Natural killer cell (primary cell): ENCODE data around the gene MN1. TPM values are rescaled to one million over a fixed set of nuclear protein-coding genes. Genes with fewer than 3 reads are reported as not detected.

Experiments used
- ATAC-seq, 3 donors: fragments of 150-1000 bp in 2 of 3; fragments of 200-7000 bp in 1 of 3; cut with Tn5 transposase; 1 replicate in 1 of 3; 2 replicates in 2 of 3; pipeline ENCODE4 v1.10.0; 2021; ENCODE audit warnings: mild to moderate bottlenecking in 2 of 3, moderate library complexity in 2 of 3
- DNase-seq, 2 donors: peaks; one replicate each; pipeline versions ENCODE4 v3.0.0 to v3.0.0-alpha.2; 2013 to 2021; ENCODE audit warnings: mixed read lengths in 1 of 2
- H3K27ac ChIP-seq: one replicate; pipeline ENCODE4 v1.5.1; 2013; ENCODE audit warnings: mild to moderate bottlenecking, low read length
- H3K27me3 ChIP-seq: one replicate; pipeline ENCODE4 v1.6.1; 2013; ENCODE audit warnings: low read length; ENCODE audit not compliant: control insufficient read depth, insufficient read depth
- H3K36me3 ChIP-seq: one replicate; pipeline ENCODE4 v1.6.1; 2013; ENCODE audit warnings: low read length; ENCODE audit not compliant: control insufficient read depth, insufficient read depth
- H3K4me1 ChIP-seq: one replicate; pipeline ENCODE4 v1.6.1; 2013; ENCODE audit warnings: low read length; ENCODE audit not compliant: control insufficient read depth, insufficient read depth
- H3K4me3 ChIP-seq: one replicate; pipeline ENCODE4 v1.5.1; 2013; ENCODE audit warnings: low read length
- H3K9me3 ChIP-seq: one replicate; pipeline ENCODE4 v1.6.1; 2013; ENCODE audit warnings: low read length; ENCODE audit not compliant: control insufficient read depth, insufficient read depth
- H3K27ac Mint-ChIP-seq, 2 donors: one replicate each; pipeline ENCODE4 v1.8.0; 2022; ENCODE audit warnings: mild to moderate bottlenecking in 2 of 2, mixed read lengths in 2 of 2, moderate library complexity in 1 of 2
- H3K27me3 Mint-ChIP-seq, 2 donors: one replicate each; pipeline ENCODE4 v1.8.0; 2022; ENCODE audit warnings: low read depth in 2 of 2, mixed read lengths in 2 of 2
- H3K36me3 Mint-ChIP-seq: one replicate; pipeline ENCODE4 v1.8.0; 2022; ENCODE audit warnings: mixed read lengths
- H3K4me1 Mint-ChIP-seq, 2 donors: one replicate each; pipeline ENCODE4 v1.8.0; 2022; ENCODE audit warnings: mixed read lengths in 2 of 2
- H3K4me3 Mint-ChIP-seq: one replicate; pipeline ENCODE4 v1.8.0; 2022; ENCODE audit warnings: mild to moderate bottlenecking, moderate library complexity, mixed read lengths
- H3K9me3 Mint-ChIP-seq, 2 donors: one replicate each; pipeline ENCODE4 v1.8.0; 2022; ENCODE audit warnings: mixed read lengths in 2 of 2
- WGBS: methylation state at CpG from one replicate; pipeline ENCODE4 v1.1.7; 2013; ENCODE audit warnings: missing lambda C conversion rate; ENCODE audit not compliant: insufficient coverage; 5-methylcytosine and 5-hydroxymethylcytosine counted together
- intact Hi-C: fragments of 100-400 bp; cut with micrococcal nuclease; formaldehyde crosslinking; loops from one replicate; pipeline ENCODE4 v1.14.2; 2022
- total RNA-seq, 4 donors: library from RNA; stranded (reverse); fragments of 120-200 nt in 1 of 4; gene quantifications; one replicate each; pipeline versions ENCODE4 v1.2.3 to v1.2.4, GENCODE V29; 2013 to 2022
- TF ChIP-seq, protein P1 (sequence below): fragments of 200-600 bp; IDR thresholded peaks from one replicate; pipeline ENCODE4 v1.8.0; 2022; ENCODE audit warnings: antibody characterized with exemption

MN1 gene
- total RNA-seq, 3 donors from 2014 or later (not counting 1 experiment from before 2014, with no cell fraction given) = 0.39 to 0.83 (median 0.82) TPM

GRCh38 chr22:27780161-27780575, 21.4 kb downstream of the MN1 start:
- Mint-ChIP-seq H3K4me1 (no peaks in the 10 kb centered on the region), H3K27me3 (no peaks in the 10 kb centered on the region), H3K9me3 (no peaks in the 10 kb centered on the region), H3K27ac (no peak overlapping the region), H3K4me3 (no peak overlapping the region), H3K36me3 (no peaks in the 10 kb centered on the region)
- WGBS = 84% methylated on average over 9 of the region's 9 CpGs
- Histone ChIP-seq H3K4me3 (no peak overlapping the region), H3K27me3 (no peaks in the 10 kb centered on the region), H3K4me1 (no peaks in the 10 kb centered on the region), H3K9me3 (no peaks in the 10 kb centered on the region), H3K36me3 (no peaks in the 10 kb centered on the region), H3K27ac (no peak overlapping the region)
- no peak for ATAC-seq
- no peak for DNase-seq
- TF ChIP-seq, protein P1, sequence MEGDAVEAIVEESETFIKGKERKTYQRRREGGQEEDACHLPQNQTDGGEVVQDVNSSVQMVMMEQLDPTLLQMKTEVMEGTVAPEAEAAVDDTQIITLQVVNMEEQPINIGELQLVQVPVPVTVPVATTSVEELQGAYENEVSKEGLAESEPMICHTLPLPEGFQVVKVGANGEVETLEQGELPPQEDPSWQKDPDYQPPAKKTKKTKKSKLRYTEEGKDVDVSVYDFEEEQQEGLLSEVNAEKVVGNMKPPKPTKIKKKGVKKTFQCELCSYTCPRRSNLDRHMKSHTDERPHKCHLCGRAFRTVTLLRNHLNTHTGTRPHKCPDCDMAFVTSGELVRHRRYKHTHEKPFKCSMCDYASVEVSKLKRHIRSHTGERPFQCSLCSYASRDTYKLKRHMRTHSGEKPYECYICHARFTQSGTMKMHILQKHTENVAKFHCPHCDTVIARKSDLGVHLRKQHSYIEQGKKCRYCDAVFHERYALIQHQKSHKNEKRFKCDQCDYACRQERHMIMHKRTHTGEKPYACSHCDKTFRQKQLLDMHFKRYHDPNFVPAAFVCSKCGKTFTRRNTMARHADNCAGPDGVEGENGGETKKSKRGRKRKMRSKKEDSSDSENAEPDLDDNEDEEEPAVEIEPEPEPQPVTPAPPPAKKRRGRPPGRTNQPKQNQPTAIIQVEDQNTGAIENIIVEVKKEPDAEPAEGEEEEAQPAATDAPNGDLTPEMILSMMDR = no peak
- intact Hi-C loops = no loop called here

- DNase-seq (no peak), ATAC-seq (no peak)
- TF ChIP-seq, protein P1 = no peak
- intact Hi-C loops = no loop called here
- Histone ChIP-seq H3K4me3 (no peak overlapping the region), H3K27ac (no peak overlapping the region), H3K9me3 (no peaks in the 10 kb centered on the region), H3K27me3 (no peaks in the 10 kb centered on the region), H3K4me1 (no peaks in the 10 kb centered on the region), H3K36me3 (no peaks in the 10 kb centered on the region)
- Mint-ChIP-seq H3K36me3 (no peaks in the 10 kb centered on the region), H3K27me3 (no peaks in the 10 kb centered on the region), H3K9me3 (no peaks in the 10 kb centered on the region), H3K4me1 (no peaks in the 10 kb centered on the region), H3K27ac (no peak overlapping the region), H3K4me3 (no peak overlapping the region)
- 40% methylated on average over 3 of the region's 3 CpGs for WGBS
Observed at GRCh38 chr22:27779643-27780042, 21.9 kb downstream of the MN1 start.

DNA sequence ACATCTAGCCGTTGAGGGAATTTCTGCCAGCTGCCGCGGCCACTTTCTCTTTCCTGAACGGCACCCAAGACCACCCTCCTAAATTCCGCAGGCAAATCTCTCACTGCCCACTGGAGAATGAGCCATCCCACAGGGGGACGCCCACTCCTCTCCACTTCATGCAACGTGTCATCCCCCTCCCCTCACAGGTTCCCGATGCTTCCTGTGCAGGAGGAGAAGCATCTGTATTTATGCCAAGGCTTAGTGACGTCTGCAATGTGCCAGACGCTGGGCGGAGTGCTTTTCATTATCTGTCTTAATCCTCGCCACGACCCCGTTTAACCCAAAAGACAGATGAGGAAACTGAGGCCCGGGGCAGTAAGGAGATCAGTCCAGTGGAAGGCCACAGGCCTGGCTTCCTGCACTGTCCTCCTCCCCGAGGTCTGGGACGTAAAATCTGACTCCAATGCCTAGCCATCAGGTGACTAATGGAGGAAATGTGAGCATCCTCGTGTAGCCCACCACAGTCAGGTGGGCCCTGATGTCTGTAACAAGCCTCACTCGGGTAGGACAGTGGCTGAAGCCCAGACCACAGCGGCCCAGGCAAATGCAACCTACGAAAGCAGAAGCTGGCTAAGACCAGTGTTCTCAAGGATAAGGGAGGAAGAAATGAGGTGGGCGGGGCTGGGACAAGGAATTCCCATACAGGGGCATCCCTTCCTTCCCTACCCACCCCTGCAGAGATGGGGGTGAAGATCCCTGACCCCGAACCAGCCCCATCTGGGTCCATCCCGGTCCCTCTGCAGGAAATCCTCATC, 23.1 kb downstream of the MN1 start:
- no peaks in the 10 kb centered on the region for H3K4me1 Mint-ChIP-seq
- Histone ChIP-seq H3K27me3 (no peaks in the 10 kb centered on the region), H3K4me1 (no peaks in the 10 kb centered on the region), H3K27ac (no peak overlapping the region), H3K4me3 (no peak overlapping the region), H3K36me3 (no peaks in the 10 kb centered on the region), H3K9me3 (no peaks in the 10 kb centered on the region)
- DNase-seq = no peak
- no peaks in the 10 kb centered on the region for H3K36me3 Mint-ChIP-seq
- no peaks in the 10 kb centered on the region for H3K9me3 Mint-ChIP-seq
- intact Hi-C loops = no loop called here
- no peak overlapping the region for H3K4me3 Mint-ChIP-seq
- no peak for ATAC-seq
- TF ChIP-seq, protein P1 = no peak
- 47% methylated on average over 23 of the region's 24 CpGs for WGBS
- H3K27me3 Mint-ChIP-seq = no peaks in the 10 kb centered on the region
- no peak overlapping the region for H3K27ac Mint-ChIP-seq

DNA sequence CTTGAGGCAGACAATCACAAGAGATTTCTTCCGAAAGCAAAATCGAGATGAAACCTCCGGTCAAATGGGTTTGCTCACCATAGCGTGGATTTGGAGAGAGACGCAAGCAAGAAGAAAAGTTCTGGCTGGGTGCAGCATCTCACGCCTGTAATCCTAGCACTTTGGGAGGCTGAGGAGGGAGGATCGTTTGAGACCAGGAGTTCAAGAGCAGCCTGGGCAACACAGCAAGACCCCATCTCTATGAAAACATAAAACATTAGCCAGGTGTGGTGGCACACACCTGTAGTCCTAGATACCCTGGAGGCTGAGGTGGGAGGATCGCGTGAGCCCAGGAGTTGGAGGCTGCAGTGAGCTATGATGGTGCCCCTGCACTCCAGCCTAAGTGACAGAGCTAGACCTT, 24.4 kb downstream of the MN1 start:
- H3K9me3 ChIP-seq = no peaks in the 10 kb centered on the region
- H3K27ac Mint-ChIP-seq = no peak overlapping the region
- H3K9me3 Mint-ChIP-seq = no peaks in the 10 kb centered on the region
- no peak overlapping the region for H3K4me3 ChIP-seq
- no peak overlapping the region for H3K27ac ChIP-seq
- no peaks in the 10 kb centered on the region for H3K4me1 Mint-ChIP-seq
- H3K27me3 Mint-ChIP-seq = no peaks in the 10 kb centered on the region
- DNase-seq (no peak), ATAC-seq (no peak)
- H3K27me3 ChIP-seq = no peaks in the 10 kb centered on the region
- H3K36me3 Mint-ChIP-seq = no peaks in the 10 kb centered on the region
- 92% methylated on average over 9 of the region's 9 CpGs for WGBS
- TF ChIP-seq, protein P1 = no peak
- intact Hi-C loops = no loop called here
- H3K4me3 Mint-ChIP-seq = no peak overlapping the region
- H3K4me1 ChIP-seq = no peaks in the 10 kb centered on the region
- H3K36me3 ChIP-seq = no peaks in the 10 kb centered on the region
